GM19043 (cell line): ENCODE measurements around the gene TARS2.
A peak's percentile ranks its signal among the peaks of the same experiment; 100 is the strongest.

ENCODE experiments used
- ATAC-seq: cut with Tn5 transposase; IDR thresholded peaks from one replicate; pipeline ENCODE4 v1.9.1; 2021; ENCODE audit warnings: low read depth; ENCODE audit not compliant: unreplicated experiment

TARS2 gene, protein sequence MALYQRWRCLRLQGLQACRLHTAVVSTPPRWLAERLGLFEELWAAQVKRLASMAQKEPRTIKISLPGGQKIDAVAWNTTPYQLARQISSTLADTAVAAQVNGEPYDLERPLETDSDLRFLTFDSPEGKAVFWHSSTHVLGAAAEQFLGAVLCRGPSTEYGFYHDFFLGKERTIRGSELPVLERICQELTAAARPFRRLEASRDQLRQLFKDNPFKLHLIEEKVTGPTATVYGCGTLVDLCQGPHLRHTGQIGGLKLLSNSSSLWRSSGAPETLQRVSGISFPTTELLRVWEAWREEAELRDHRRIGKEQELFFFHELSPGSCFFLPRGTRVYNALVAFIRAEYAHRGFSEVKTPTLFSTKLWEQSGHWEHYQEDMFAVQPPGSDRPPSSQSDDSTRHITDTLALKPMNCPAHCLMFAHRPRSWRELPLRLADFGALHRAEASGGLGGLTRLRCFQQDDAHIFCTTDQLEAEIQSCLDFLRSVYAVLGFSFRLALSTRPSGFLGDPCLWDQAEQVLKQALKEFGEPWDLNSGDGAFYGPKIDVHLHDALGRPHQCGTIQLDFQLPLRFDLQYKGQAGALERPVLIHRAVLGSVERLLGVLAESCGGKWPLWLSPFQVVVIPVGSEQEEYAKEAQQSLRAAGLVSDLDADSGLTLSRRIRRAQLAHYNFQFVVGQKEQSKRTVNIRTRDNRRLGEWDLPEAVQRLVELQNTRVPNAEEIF

DNA sequence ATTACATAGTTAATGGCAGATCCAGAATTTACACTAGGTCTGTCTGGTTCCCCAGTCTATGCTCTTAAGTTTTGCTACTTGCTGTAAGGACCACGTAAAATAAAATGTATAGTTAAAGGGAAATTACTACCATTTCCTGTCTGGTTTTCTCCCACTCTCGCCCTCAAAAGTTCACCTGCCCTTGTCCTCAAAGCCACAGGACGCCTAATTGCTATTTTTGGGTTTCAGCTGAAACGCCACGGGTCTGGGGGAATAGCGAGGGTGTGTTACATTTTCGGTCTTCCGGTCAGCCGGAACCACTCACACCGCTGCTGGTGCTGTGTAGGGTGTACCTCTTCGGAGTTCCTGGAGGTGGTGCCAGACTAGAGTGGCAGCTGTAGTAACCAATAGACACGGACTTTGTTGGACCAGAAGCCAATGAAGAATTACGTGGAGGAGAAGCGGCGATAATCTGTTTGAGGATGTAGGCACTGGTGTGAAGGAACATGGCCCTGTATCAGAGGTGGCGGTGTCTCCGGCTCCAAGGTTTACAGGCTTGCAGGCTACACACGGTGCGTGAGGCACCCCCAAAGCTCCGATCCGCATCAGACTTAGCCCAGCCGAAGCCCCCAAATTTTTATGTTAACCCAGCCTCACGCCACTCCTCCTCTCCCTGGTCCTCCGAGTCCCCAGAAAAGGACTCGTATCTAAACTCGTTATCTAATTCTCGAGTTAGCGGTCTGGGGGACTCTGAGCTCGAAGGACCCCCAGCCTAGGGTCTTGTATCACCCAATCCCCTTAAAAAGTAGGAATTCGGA is at the start of gene TARS2:
Gene TARS2 (plus strand): TSS at position 454 of the 797 bp plus-strand sequence. CDS start 32 bp downstream, at position 486.
- ATAC-seq: peak; percentile 100

DNA sequence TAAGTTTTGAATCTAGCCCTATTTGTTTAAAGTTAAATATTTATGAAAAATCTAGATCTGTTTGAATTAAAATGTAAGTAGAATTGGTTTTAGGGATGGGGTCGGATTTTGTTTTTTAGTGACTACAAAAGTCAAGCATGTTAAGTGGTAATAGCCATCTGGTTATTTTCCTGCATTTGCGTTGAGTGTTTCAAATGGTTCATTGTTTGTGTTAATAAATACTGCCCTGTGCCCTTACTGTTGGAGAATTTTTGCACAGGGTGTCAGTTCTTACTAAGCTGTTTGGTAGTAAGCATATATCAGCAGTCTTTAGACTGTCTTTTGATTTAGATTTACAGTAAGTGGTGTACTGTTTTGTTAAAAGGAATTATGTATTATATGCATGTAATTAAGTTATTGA is 46.1 kb upstream of the TARS2 start:
- ATAC-seq: no peak

DNA sequence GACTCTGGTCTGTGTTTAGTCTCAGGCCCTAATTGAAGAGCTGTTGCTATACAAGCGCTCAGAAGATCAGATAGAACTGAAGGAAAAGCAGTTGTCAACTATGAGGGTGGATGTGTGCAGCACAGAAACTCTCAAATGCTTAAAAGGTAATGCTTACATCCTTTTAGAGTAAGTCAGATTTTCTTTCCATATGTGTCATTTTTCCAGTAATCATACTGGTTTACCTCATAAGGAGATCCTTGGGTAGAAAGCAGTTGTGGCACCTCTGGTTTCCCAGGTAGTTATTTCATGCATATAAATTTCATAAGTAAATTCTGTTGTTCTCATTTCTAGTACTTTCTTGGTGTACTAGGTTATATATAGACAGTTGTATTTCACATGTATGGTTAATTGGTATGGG is 43.0 kb upstream of the TARS2 start:
- no peak for ATAC-seq

DNA sequence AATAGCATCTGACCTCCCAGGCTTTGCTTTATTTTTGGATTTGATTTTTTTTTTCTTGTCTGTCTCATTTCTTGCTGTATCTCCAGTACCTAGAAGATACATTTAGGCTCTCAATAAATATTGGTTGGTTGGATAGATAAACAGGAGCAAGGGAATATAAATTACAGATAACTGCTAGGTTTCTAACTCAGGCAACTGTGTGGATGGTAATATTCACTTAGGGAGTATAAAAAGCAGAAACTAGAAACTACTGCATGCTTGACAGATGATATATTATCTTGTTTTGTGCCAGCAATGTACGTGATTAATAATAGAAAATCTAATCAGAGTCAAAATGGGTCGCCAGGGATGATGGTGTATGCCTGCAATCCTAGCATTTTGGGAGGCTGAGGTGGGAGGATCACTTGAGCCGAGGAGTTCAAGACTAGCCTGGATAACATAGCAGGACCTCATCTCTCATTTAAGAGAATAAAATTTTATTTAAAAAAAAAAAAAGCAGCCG is 31.0 kb upstream of the TARS2 start:
- no peak for ATAC-seq

DNA sequence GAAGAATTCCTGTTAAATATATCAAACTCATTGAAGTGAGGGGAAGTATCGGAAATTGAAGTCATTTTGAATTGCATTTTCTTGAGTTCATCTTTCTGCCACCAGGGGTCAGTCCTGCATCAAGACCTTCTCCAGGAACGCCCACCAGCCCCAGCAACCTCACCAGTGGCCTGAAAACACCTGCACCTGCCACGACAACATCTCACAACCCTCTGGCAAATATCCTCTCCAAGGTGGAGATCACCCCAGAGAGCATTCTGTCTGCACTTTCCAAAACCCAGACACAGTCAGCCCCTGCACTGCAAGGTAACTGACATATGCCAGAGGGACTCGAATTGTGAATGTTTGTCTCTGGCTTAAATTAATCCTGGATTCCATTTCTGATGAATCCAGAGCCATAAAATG is 22.8 kb upstream of the TARS2 start:
- ATAC-seq: no peak

DNA sequence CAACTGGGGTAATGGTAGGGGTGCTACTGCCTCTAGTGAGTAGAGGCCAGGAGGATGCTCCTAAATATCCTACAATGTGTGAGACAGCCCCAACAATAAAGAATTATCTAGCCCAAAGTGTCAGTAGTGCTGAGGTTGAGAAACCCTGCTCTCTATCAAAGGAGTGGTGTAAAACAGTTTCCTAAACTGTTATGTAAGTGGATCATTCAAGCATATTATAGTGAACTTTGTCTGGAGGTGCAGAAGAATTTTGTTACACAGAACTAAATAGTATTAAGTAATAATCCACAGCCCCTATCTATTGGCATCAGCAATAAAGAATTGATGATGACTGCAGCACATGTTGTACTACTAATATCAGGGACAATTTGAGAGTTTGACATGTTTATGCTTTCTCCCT is 20.3 kb upstream of the TARS2 start:
- no peak for ATAC-seq

DNA sequence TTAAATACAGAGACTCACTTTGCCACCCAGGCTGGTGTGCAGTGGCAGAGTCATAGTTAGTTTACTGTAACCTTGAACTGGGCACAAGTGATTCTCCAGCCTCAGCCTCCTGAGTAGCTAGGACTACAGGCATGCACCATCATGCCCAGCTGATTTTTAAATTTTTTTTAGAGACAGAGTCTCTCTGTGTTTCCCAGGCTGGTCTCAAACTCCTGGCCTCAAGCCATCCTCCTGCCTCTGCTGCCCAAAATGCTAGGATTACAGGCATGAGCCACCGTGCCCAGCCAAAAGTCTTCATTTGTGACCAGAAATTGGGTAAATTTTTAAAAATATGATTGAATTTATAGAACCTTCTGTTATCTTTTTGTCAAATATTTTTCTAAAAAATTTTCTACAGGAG is 17.9 kb upstream of the TARS2 start:
- no peak for ATAC-seq

DNA sequence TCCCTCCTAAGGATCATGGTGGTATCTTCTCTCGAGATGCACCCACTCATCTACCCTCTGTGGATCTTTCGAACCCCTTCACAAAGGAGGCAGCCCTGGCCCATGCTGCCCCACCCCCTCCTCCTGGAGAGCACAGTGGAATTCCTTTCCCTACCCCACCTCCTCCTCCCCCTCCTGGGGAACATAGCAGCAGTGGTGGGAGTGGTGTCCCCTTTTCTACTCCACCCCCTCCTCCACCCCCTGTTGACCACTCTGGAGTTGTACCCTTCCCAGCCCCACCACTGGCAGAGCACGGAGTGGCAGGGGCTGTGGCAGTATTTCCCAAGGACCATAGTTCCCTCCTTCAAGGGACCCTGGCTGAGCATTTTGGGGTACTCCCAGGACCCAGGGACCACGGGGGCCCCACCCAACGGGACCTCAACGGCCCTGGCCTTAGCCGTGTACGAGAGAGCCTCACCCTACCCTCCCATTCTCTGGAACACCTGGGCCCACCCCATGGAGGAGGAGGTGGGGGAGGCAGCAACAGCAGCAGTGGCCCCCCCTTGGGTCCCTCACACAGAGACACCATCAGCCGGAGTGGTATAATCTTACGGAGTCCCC is 14.5 kb upstream of the TARS2 start:
- ATAC-seq: no peak

DNA sequence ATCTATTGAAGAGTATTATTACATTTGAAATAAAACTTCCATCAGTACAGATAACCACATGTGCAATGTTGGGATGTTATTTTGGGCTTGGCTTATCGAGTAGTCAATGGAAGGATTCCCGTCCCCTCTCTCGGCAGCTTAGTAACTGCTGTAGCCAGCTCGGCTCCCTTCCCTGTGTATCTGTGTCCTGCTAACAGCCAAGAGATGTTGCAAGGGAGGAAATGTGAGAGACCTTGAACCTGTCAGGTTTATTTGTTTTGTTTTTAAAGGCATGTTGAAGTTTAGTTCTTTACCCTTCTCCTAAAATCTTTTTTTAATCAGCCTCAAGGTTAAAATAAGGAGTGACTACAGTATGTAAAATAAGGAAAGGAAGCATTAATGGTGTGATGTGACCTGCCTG is 13.6 kb upstream of the TARS2 start:
- no peak for ATAC-seq

DNA sequence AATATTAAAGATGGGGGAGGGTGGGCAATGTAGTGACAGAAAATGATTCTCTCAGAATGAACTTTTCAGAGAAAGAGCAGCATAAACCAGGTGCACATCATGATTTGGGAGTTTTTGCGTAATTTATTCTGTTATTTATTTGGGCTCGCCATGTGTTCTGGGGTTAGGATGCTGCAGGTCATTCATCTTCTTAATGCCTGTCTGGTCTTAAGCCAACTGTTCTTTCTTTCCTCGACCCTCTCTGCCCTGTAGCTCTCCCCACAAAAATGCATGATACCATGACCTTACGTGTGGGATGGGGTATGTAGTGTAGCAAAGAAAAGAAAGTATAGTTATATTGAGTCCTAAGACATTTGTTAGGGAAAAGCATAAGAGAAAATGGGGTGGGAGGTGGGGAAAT is 12.3 kb upstream of the TARS2 start:
- ATAC-seq: no peak

DNA sequence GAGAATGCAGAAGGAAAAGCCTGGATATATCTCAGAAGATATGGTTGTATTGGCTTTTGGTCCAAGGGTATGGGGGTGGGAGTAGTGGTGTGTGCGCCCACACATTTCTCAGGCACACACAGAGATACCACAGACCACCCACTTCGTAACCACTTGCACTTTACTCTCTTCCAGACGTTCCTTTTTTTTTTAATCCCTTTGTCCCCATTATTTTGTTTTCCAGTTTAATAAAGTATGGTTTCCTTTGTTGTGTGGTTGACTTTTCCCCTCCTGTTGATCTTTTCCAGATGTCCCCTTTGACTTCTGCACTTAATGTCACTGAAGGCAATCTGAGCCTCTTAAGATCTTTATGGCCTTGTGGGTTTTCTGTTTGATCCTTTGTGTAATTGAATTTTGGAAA is 10.5 kb upstream of the TARS2 start:
- no peak for ATAC-seq

DNA sequence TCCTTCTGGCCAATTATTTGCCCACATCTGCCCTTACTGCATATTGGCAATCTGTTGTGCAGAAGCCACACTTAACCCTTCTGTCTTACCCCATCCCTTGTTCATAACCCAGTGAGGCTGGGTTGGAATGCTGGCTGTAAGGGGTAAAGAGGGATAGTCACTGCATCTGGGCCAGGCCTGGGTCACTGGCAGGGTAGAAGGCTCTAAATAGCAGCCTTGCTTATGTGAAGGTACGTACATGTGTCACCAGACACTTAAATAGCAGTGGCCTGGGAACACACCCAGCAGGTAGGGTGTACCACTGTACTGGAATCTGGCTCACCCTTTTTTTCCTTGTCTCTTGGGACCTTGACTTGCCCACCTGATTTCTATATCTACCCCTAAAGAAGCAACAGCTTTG is 9.9 kb upstream of the TARS2 start:
- ATAC-seq: no peak

DNA sequence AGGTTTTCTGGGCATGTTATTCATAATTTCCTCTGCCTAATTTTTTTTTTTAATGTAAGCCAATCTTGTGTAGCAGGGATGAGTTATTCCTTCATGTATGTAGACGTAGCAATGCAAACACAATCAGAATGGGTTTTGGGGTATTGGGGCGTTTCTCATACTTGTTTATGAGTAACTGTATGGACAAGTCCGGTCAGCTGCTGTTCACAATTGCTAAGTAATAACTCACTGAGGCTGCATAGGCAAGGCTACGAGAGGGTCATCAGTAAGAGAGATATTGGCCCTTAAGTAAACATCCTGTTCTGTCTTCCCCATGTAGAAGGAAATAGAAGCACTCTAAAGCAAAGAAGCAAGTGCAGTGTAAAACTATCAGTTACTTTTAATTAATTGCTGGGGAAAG is 9.5 kb upstream of the TARS2 start:
- ATAC-seq: no peak

DNA sequence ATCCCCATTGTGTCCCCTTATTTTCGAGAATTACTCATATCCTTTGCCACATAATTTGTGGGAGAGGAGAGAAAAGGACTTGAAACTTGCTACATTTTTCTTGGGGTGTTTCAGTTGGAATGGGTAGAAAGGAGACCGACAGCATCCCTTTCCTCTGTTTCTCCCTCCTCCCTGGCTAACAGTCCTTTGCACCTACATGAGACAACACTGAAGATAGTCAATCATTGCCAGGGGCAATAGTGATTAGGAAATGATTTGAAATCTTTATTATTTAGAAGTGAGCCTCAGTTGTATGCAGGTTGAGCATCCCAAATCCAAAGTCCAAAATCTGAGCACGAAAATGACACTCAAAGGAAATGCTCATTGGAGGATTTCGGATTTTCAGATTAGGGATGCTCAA is 7.8 kb upstream of the TARS2 start:
- no peak for ATAC-seq

DNA sequence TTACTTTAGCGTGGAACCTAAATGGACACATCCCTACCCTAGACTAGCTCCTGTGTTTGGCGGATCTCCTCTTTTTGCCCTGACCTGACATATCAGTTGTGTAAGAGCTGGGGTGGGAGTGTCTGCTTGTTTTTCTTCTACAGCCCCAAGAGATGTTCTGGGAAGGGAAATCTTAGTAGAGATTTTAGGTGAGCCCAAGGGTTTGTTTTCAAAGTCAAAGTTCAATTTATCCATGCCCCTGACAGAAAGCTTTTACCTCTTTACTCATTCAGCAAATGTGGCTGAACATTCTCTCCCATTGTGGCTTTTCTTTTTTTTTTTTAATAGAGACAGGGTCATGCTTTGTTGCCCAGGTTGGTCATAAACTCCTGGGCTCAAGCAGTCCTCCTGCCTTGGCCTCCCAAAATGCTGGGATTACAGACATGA is 7.3 kb upstream of the TARS2 start:
- ATAC-seq: no peak

DNA sequence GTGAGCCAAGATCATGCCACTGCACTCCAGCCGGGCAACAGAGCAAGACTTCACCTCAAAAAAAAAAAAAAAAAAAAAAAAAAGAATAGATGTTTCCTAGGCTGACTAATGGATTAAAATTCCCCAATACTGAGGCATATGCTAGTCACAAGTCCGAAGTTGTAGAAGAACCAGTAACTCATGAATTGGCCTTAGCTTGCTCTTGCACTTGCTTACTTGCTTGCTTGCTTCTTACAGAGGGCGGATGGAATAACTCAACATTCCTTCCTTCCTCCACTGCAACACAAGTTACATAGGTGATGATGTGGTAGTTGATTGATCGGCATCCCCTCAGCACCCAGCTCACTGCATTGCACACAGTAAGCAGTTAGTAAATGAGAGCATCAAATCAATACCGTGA is 2.8 kb upstream of the TARS2 start:
- ATAC-seq: no peak

DNA sequence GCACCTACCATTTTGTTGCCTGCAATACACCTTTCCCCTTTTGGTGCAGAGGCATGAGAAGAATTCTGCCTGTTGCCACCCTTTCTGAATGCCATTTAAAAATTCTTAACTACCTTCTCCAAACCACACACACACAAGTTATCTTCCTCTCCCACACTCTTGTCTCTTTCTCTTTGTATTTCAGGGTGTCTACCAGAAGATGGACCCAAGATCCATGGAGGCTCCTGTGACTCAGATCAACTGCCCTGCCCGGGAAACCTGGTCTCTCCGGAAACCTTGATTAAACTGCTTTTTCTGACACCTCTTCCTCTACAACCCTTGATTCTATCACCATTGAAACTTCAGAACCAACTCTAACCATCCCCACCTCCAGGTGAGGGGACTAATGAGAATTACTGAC is 2.4 kb upstream of the TARS2 start:
- no peak for ATAC-seq

DNA sequence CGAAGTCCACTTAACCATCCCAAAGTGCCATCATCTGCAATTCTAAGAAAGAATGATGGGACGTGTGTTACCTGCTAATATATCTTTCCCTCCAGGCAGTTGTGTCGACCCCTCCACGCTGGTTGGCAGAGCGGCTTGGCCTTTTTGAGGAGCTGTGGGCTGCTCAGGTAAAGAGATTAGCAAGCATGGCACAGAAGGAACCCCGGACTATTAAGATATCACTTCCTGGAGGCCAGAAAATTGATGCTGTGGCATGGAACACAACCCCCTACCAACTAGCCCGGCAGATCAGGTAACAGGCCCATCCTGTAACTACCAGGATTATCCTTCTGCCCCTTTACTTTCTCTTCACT is 520 bp downstream of the TARS2 start:
- no peak for ATAC-seq

DNA sequence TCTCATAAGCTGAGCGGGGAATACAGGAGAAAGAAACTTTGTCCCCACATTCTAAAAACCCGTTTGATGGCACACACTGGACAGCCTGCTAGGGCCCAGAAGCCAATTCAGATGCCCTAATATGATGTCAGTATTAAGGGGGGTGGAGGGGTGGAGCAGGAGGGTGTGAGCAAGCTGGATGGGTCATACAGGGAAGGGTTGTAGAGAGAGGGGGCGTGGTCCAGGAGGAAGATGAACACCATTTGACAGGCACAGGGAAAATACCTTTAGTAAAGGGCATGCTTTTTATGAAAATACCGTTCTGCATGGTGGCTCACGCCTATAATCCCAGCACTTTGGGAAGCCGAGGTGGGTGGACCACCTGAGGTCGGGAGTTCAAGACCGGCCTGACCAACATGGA is 6.0 kb downstream of the TARS2 start:
- no peak for ATAC-seq

DNA sequence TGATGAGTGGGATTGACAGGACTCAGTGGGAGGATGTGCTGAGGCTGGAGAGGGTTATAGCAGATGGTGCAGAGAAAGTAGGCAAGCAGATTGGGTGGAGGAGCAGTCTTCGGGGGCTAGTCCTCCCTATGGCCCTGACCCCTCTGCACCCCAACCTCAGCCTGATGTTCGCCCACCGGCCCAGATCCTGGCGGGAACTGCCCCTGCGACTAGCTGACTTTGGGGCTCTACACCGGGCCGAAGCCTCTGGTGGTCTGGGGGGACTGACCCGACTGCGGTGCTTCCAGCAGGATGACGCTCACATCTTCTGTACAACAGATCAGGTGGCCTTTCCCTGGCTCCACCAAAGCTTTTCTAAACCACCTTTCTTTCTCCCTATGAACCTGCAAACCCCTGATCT is 11.1 kb downstream of the TARS2 start:
- no peak for ATAC-seq

DNA sequence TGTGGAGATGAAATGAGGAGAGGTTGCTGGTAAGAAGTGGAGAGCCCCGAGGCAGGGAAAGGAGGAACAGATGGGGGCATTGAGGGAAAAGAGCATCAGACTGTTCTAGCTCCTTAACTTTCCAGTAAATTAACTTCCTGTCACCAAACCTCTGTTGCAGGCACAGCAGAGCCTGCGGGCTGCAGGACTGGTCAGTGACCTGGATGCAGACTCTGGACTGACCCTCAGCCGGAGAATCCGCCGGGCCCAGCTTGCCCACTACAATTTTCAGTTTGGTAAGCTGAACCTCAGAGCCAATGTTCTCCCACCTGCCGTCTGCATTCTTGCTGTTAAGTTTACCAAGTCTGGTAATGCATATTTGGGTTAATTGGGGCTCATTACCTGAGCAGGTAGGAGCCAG is 18.2 kb downstream of the TARS2 start:
- ATAC-seq: no peak
